ENCODE results near the gene GHR.

Gene GHR

DNA sequence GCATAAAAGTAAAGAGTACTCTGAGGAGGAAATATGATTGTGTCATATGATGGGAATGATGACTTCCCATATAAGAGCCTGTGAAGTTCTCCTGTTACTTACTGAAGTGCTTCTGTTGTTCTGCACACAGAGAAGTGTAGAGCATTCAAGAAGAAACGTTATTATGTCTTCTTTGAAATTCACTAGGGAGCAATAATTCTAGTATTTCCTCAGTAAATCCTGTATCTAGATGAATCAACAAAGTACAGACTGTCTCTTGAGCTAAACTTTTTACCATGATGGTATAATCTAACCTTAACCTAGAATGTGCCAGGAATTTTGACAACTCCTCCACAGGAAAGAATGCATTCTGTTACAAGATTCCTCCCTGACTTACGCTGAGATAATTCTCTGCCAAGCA, 18.9 kb upstream of the GHR start:
- ChIA-PET CTCF (no interaction called here), POLR2A (no interaction called here)
- TF ChIP-seq, protein P1, sequence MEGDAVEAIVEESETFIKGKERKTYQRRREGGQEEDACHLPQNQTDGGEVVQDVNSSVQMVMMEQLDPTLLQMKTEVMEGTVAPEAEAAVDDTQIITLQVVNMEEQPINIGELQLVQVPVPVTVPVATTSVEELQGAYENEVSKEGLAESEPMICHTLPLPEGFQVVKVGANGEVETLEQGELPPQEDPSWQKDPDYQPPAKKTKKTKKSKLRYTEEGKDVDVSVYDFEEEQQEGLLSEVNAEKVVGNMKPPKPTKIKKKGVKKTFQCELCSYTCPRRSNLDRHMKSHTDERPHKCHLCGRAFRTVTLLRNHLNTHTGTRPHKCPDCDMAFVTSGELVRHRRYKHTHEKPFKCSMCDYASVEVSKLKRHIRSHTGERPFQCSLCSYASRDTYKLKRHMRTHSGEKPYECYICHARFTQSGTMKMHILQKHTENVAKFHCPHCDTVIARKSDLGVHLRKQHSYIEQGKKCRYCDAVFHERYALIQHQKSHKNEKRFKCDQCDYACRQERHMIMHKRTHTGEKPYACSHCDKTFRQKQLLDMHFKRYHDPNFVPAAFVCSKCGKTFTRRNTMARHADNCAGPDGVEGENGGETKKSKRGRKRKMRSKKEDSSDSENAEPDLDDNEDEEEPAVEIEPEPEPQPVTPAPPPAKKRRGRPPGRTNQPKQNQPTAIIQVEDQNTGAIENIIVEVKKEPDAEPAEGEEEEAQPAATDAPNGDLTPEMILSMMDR (IDR thresholded peaks at IDR 0.05; ENCODE audit: insufficient read depth, low read length, missing control alignments), result no peak

DNA sequence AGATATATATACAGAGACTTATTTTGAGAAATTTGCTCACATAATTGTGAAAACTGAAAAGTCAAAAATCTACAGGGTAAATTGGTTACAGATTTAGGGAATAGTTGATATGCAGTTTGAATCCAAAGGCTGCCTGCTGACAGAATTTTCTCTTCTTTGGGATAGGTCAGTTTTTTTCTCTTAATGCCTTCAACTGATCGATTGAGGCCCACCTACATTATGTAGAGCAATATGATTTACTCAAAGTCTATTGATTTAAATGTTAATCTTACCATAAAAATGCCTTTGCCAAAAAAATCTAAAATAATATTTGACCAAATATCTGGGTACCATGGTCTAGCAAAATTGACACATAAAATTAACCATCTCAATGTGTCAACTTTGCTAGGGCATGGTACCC, 3.9 kb upstream of the GHR start:
- CTCF ChIA-PET, result no interaction called here
- no peak for DNase-seq (ENCODE audit: low read depth, low spot score)
- POLR2A ChIA-PET, result no interaction called here
- no peak overlapping the region for H3K4me3 ChIP-seq (ENCODE audit: low read depth, low read length)
- TF ChIP-seq, protein P1 (IDR thresholded peaks at IDR 0.05; ENCODE audit: insufficient read depth, low read length, missing control alignments), result no peak

More for the DNA sequence above, 18.9 kb upstream of the GHR start:
- DNase-seq (ENCODE audit: low read depth, low spot score), result no peak
- H3K4me3 ChIP-seq (ENCODE audit: low read depth, low read length), result no peak overlapping the region

DNA sequence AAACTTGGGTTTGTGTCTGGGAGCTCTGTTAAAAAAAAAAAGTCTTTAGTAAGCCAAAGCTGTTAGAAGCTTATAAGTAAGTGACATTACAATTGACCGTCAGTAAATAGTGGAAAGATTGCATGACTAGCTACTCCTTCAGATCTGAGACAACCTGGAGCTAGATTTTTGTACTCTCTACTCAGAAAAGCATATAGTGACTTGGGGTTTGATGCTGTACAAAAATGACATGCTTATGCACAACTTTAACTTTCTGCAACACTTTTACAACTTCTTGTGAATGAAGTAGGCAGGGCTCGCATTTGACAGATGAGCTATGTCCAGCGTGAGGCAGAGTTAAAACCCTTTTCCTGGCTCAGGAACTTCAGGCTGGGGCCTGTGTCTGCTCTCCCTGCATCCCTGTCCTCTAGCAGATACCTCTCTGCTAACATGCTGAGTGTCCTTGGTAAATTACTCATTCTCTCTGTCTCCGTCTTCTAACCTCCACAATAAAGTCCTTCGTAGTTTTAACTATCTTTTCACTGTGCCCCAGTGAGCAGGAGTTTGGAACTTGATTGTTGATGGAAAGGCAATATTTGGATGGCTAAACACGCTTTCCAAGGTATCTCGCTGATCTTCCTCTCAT, 471 bp upstream of the GHR start:
- TF ChIP-seq, protein P1 (IDR thresholded peaks at IDR 0.05; ENCODE audit: insufficient read depth, low read length, missing control alignments), result no peak
- H3K4me3 ChIP-seq (ENCODE audit: low read depth, low read length), result peak overlapping the region; percentile 72
- CTCF ChIA-PET, result interaction anchor here (0.7 to 4.3 kb wide), 18 partner anchors 8 to 467 kb away, joined by 3 to 59 read pairs (median 3); no protein-coding TSS in a partner anchor
- no peak for DNase-seq (ENCODE audit: low read depth, low spot score)
- POLR2A ChIA-PET, result interaction anchor here (0.5 kb wide), 1 partner anchor 826 kb away, joined by 3 read pairs; no protein-coding TSS in a partner anchor

DNA sequence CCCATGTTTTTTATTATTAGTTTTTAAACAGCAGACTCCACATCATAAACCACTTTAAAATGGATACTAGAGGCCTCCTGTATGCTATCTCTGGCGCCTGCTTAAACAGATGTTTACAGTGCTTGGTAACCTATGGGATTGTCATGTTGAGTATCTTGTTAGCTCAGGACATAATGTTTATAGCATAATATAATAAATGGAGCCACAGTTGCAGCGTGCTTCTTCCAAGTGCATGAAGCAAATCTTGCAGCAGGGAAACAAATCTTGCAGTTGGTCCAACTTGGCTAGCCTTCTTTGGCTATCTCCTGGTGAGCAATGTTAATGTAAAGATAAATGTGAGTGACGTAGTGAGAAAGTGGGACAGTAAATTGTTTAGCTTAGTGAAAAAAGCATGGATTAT, 2.8 kb downstream of the GHR start:
- DNase-seq (ENCODE audit: low read depth, low spot score), result no peak
- ChIA-PET CTCF (no interaction called here), POLR2A (no interaction called here)
- TF ChIP-seq, protein P1 (IDR thresholded peaks at IDR 0.05; ENCODE audit: insufficient read depth, low read length, missing control alignments), result no peak
- H3K4me3 ChIP-seq (ENCODE audit: low read depth, low read length), result no peak overlapping the region

DNA sequence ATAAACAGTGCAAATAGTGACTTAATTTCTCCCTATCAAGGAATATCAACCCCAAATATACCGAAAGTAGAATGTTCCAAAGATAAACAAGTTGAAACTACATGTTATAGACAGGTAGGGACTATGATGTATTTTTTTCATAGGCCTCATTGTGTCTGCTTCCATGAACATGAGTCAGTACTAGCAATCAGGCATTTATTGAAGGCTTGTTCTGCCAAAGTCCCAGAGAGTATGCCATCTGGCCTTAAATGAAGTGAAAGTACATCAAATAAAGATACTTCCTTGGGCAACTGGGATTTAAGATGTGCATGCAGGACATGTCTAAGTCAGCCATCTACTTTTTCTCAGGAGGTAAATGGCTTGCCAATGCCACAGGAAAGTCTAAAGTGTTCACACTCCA, 6.5 kb downstream of the GHR start:
- H3K4me3 ChIP-seq (ENCODE audit: low read depth, low read length), result no peak overlapping the region
- POLR2A ChIA-PET, result no interaction called here
- DNase-seq (ENCODE audit: low read depth, low spot score), result no peak
- TF ChIP-seq, protein P1 (IDR thresholded peaks at IDR 0.05; ENCODE audit: insufficient read depth, low read length, missing control alignments), result no peak
- CTCF ChIA-PET, result no interaction called here

DNA sequence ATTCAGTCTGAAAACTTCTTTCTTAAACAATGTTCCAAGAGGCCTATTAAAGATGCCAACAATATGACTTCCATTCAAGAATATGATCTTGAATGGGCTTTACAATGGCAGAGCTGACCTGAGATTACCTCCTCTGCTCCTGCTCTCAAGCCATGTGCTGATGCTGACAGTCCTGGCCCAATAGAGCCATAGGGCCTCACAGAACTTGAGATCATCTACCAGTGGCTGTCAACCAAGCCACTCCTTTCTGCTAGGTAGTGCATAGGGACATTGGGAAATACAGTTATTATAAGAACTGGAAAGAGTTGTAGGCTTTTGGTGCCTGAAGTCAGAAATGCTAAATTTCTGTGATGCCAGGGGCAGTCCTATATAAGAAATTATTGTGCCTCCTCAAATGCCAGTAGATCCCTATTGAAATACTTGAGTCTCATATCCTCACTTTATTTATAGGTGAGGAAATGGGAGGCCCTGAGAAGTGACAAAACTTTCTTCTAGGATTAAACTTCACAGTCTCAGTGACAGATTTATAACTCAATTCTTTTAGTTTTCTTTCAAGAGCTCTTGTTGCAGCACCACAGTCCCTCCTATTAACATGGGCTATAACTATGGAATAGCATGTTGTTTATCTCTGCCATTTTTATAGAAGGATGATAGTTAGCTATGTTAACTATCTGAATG, 10.9 kb downstream of the GHR start:
- H3K4me3 ChIP-seq (ENCODE audit: low read depth, low read length), result no peak overlapping the region
- ChIA-PET CTCF (interaction anchor here (2.2 kb wide), 1 partner anchor 11 kb away, joined by 8 read pairs; the partner anchor contains the start of gene GHR), POLR2A (no interaction called here)
- no peak for DNase-seq (ENCODE audit: low read depth, low spot score)
- TF ChIP-seq, protein P1 (IDR thresholded peaks at IDR 0.05; ENCODE audit: insufficient read depth, low read length, missing control alignments), result no peak

Measured in AG04449 (cell line).